Measurements from ENCODE around the gene PTPRM. TPM values are rescaled to one million over a fixed set of nuclear protein-coding genes. Genes with fewer than 3 reads are reported as not detected.

The PTPRM gene
- total and polyA plus RNA-seq, 4 donors, result 9.2 to 23.0 (median 12.7) TPM

- Histone ChIP-seq H3K9ac (ENCODE audit: low read depth in 1 of 2, low read length in 2 of 2) (no peak overlapping the region), H3K27me3 (ENCODE audit: control insufficient read depth in 4 of 4, insufficient read depth in 4 of 4, low read length in 3 of 4) (no peaks in the 10 kb centered on the region), H3K4me1 (ENCODE audit: control insufficient read depth in 4 of 4, insufficient read depth in 4 of 4, low read length in 3 of 4) (no peaks in the 10 kb centered on the region), H3K36me3 (ENCODE audit: control insufficient read depth in 4 of 4, insufficient read depth in 3 of 4, low read depth in 1 of 4, low read length in 3 of 4) (peaks cover 0 to 2% (median under 1%) of the 10 kb centered on the region in 4 donors), H3K4me3 (ENCODE audit: low read depth in 1 of 3, low read length in 3 of 3) (no peak overlapping the region), H3K27ac (ENCODE audit: low read depth in 1 of 2, low read length in 2 of 2) (no peak overlapping the region), H3K9me3 (ENCODE audit: control insufficient read depth in 4 of 4, low read length in 3 of 4) (no peaks in the 10 kb centered on the region)
- 95% methylated on average over 5 of the region's 5 CpGs for WGBS
- TF ChIP-seq HNF4A (conservative IDR thresholded peaks at IDR 0.05) (no peak), RXRA (IDR thresholded peaks at IDR 0.05) (no peak), MAX (IDR thresholded peaks at IDR 0.05) (no peak), YY1 (IDR thresholded peaks at IDR 0.05) (no peak), EGR1 (IDR thresholded peaks at IDR 0.05; ENCODE audit: low read depth in 2 of 2) (no peak), ZBTB33 (IDR thresholded peaks at IDR 0.05) (no peak)
- TF ChIP-seq, protein P1, sequence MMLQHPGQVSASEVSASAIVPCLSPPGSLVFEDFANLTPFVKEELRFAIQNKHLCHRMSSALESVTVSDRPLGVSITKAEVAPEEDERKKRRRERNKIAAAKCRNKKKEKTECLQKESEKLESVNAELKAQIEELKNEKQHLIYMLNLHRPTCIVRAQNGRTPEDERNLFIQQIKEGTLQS (IDR thresholded peaks at IDR 0.05), result no peak
- TF ChIP-seq, protein P2, sequence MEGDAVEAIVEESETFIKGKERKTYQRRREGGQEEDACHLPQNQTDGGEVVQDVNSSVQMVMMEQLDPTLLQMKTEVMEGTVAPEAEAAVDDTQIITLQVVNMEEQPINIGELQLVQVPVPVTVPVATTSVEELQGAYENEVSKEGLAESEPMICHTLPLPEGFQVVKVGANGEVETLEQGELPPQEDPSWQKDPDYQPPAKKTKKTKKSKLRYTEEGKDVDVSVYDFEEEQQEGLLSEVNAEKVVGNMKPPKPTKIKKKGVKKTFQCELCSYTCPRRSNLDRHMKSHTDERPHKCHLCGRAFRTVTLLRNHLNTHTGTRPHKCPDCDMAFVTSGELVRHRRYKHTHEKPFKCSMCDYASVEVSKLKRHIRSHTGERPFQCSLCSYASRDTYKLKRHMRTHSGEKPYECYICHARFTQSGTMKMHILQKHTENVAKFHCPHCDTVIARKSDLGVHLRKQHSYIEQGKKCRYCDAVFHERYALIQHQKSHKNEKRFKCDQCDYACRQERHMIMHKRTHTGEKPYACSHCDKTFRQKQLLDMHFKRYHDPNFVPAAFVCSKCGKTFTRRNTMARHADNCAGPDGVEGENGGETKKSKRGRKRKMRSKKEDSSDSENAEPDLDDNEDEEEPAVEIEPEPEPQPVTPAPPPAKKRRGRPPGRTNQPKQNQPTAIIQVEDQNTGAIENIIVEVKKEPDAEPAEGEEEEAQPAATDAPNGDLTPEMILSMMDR (IDR thresholded peaks at IDR 0.05; ENCODE audit: low read depth, low read length, missing input control), result no peak
- no peak for DNase-seq (ENCODE audit: low spot score)
These were observed 806.4 kb downstream of the PTPRM start for GRCh38 chr18:8373486-8373885.

DNA sequence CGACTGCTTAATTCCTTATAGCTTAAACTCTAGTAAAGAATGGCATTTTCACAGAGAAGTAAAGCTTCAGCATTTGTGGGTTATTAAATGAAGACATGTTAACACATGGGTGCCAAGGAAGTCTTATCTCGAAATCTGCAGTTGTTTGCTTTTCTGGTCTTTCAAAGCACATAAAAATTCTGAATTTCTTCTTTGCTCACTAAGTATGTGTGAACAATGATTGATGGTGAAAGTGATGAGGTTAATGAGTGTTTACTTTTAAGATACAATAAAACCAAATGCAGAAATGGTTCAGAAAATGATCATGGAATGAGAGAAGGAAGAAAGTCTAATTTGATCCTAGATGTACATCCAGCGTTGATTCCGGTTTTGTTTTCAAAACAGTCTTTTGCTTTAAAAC is 807.6 kb downstream of the PTPRM start:
- no peak for DNase-seq (ENCODE audit: low spot score)
- H3K9me3 ChIP-seq (ENCODE audit: control insufficient read depth in 4 of 4, low read length in 3 of 4), result no peaks in the 10 kb centered on the region
- H3K27me3 ChIP-seq (ENCODE audit: control insufficient read depth in 4 of 4, insufficient read depth in 4 of 4, low read length in 3 of 4), result no peaks in the 10 kb centered on the region
- WGBS, result 91% methylated on average over 4 of the region's 4 CpGs
- no peaks in the 10 kb centered on the region for H3K4me1 ChIP-seq (ENCODE audit: control insufficient read depth in 4 of 4, insufficient read depth in 4 of 4, low read length in 3 of 4)
- H3K36me3 ChIP-seq (ENCODE audit: control insufficient read depth in 4 of 4, insufficient read depth in 3 of 4, low read depth in 1 of 4, low read length in 3 of 4), result peaks cover 0 to 4% (median under 1%) of the 10 kb centered on the region in 4 donors
- H3K9ac ChIP-seq (ENCODE audit: low read depth in 1 of 2, low read length in 2 of 2), result no peak overlapping the region
- TF ChIP-seq HNF4A (conservative IDR thresholded peaks at IDR 0.05) (no peak), REST (IDR thresholded peaks at IDR 0.05) (no peak)
- H3K4me3 ChIP-seq (ENCODE audit: low read depth in 1 of 3, low read length in 3 of 3), result no peak overlapping the region
- H3K27ac ChIP-seq (ENCODE audit: low read depth in 1 of 2, low read length in 2 of 2), result no peak overlapping the region
